GM19035 (cell line): Measurements from ENCODE around the gene ZFP36L1.
"Not testable (repeated sequence)": the region's sequence is repeated elsewhere in the genome, so short reads cannot be mapped to it uniquely, and the experiment has no call there.

ENCODE experiments used
- ATAC-seq: cut with Tn5 transposase; IDR thresholded peaks from one replicate; pipeline ENCODE4 v1.9.1; 2021; ENCODE audit not compliant: unreplicated experiment

The ZFP36L1 gene

GRCh38 chr14:68766299-68767247 lies 26.3 kb downstream of the ZFP36L1 start:
- no peak for ATAC-seq

- not testable (repeated sequence) for ATAC-seq
Observed at GRCh38 chr14:68763843-68764242, 29.0 kb downstream of the ZFP36L1 start.

GRCh38 chr14:68762953-68763764 lies 29.7 kb downstream of the ZFP36L1 start:
- ATAC-seq: no peak

- no peak for ATAC-seq
Observed at GRCh38 chr14:68761391-68761790, 31.5 kb downstream of the ZFP36L1 start.

GRCh38 chr14:68760761-68761160 lies 32.1 kb downstream of the ZFP36L1 start:
- no peak for ATAC-seq

GRCh38 chr14:68759937-68760336 lies 32.9 kb downstream of the ZFP36L1 start:
- no peak for ATAC-seq

- no peak for ATAC-seq
Observed at GRCh38 chr14:68759017-68759560, 33.8 kb downstream of the ZFP36L1 start.

- no peak for ATAC-seq
Observed at GRCh38 chr14:68758301-68758700, 34.6 kb downstream of the ZFP36L1 start.

GRCh38 chr14:68757618-68758081 lies 35.2 kb downstream of the ZFP36L1 start:
- no peak for ATAC-seq

- ATAC-seq: no peak
Observed at GRCh38 chr14:68756734-68757133, 36.1 kb downstream of the ZFP36L1 start.

GRCh38 chr14:68756000-68756481 lies 36.8 kb downstream of the ZFP36L1 start:
- no peak for ATAC-seq

GRCh38 chr14:68755016-68755353 lies 37.9 kb downstream of the ZFP36L1 start:
- no peak for ATAC-seq

- no peak for ATAC-seq
Observed at GRCh38 chr14:68753690-68754089, 39.2 kb downstream of the ZFP36L1 start.

GRCh38 chr14:68752271-68753006 lies 40.4 kb downstream of the ZFP36L1 start:
- ATAC-seq: no peak

- ATAC-seq: no peak
Observed at GRCh38 chr14:68749487-68750475, 43.1 kb downstream of the ZFP36L1 start.

GRCh38 chr14:68748691-68749090 lies 44.2 kb downstream of the ZFP36L1 start:
- ATAC-seq: no peak

GRCh38 chr14:68748260-68748659 lies 44.6 kb downstream of the ZFP36L1 start:
- ATAC-seq: no peak

- ATAC-seq: no peak
Observed at GRCh38 chr14:68747393-68747792, 45.5 kb downstream of the ZFP36L1 start.

GRCh38 chr14:68744613-68745012 lies 48.3 kb downstream of the ZFP36L1 start:
- no peak for ATAC-seq
